Common myeloid progenitor, CD34-positive (primary cell): Measurements from ENCODE around the gene ATOX1. TPM values are rescaled to one million over a fixed set of nuclear protein-coding genes. Genes with fewer than 3 reads are reported as not detected.
A peak's percentile ranks its signal among the peaks of the same experiment; 100 is the strongest.

Source experiments
- CTCF ChIA-PET: fragments of 350-600 bp; sonication (Branson Sonifier 250); formaldehyde crosslinking; loops from one replicate; lab custom pipeline; 2021; ENCODE audit warnings: antibody characterized with exemption; lab: Charles Lee
- POLR2A ChIA-PET: fragments of 350-600 bp; sonication (Branson Sonifier 250); formaldehyde crosslinking; loops from one replicate; lab custom pipeline; 2021; ENCODE audit warnings: antibody characterized with exemption; lab: Charles Lee
- DNase-seq, 3 donors: peaks; one replicate each; pipeline versions ENCODE4 v3.0.0 to v3.0.0-alpha.2; 2013
- H3K27ac ChIP-seq, 2 experiments: 1 replicate in 1 of 2; 2 replicates in 1 of 2; pipeline ENCODE4 v1.7.0; 2013; ENCODE audit warnings: inconsistent platforms in 2 of 2, low read length in 2 of 2, mild to moderate bottlenecking in 2 of 2, low read depth in 1 of 2, moderate library complexity in 1 of 2; ENCODE audit not compliant: severe bottlenecking in 2 of 2, insufficient read depth in 1 of 2, poor library complexity in 1 of 2
- H3K27me3 ChIP-seq, 5 experiments: replicated peaks in 2 of 5; 1 replicate in 3 of 5; 2 replicates in 2 of 5; pipeline versions ENCODE4 v1.6.1 to v1.7.0; 2013; ENCODE audit warnings: low read length in 4 of 5, mild to moderate bottlenecking in 2 of 5, moderate library complexity in 2 of 5, inconsistent platforms in 1 of 5; ENCODE audit not compliant: insufficient read depth in 5 of 5, control insufficient read depth in 4 of 5
- H3K36me3 ChIP-seq, 4 experiments: 1 replicate in 2 of 4; 2 replicates in 2 of 4; pipeline versions ENCODE4 v1.6.1 to v1.7.0; 2013; ENCODE audit warnings: low read length in 3 of 4, control low read depth in 1 of 4, mild to moderate bottlenecking in 1 of 4; ENCODE audit not compliant: control insufficient read depth in 4 of 4, insufficient read depth in 4 of 4
- H3K4me1 ChIP-seq, 4 experiments: 1 replicate in 3 of 4; 2 replicates in 1 of 4; pipeline versions ENCODE4 v1.6.1 to v1.7.1; 2013; ENCODE audit warnings: low read length in 3 of 4, mild to moderate bottlenecking in 3 of 4, control low read depth in 1 of 4, inconsistent platforms in 1 of 4, moderate library complexity in 1 of 4; ENCODE audit not compliant: control insufficient read depth in 4 of 4, insufficient read depth in 4 of 4; ENCODE audit errors: control extremely low read depth in 1 of 4
- H3K4me3 ChIP-seq, 7 experiments: 1 replicate in 4 of 7; 2 replicates in 3 of 7; pipeline versions ENCODE4 v1.5.1 to v1.7.0; 2013; ENCODE audit warnings: mild to moderate bottlenecking in 7 of 7, low read length in 6 of 7, moderate library complexity in 6 of 7, inconsistent platforms in 2 of 7, low read depth in 2 of 7, control low read depth in 1 of 7; ENCODE audit not compliant: insufficient read depth in 4 of 7, control insufficient read depth in 1 of 7; ENCODE audit errors: extremely low read depth in 1 of 7
- H3K9me3 ChIP-seq, 5 experiments: 1 replicate in 4 of 5; 2 replicates in 1 of 5; pipeline versions ENCODE4 v1.6.1 to v1.7.1; 2013; ENCODE audit warnings: low read length in 4 of 5, mild to moderate bottlenecking in 2 of 5, inconsistent platforms in 1 of 5, low read depth in 1 of 5, moderate library complexity in 1 of 5; ENCODE audit not compliant: control insufficient read depth in 4 of 5, insufficient read depth in 2 of 5; ENCODE audit errors: control extremely low read depth in 1 of 5
- WGBS: methylation state at CpG from one replicate; pipeline ENCODE4 v1.1.5; 2013; ENCODE audit not compliant: insufficient coverage; 5-methylcytosine and 5-hydroxymethylcytosine counted together
- polyA plus RNA-seq: library from polyadenylated mRNA; unstranded; fragments of 120-200 nt; gene quantifications from one replicate; pipeline ENCODE4 v1.2.1, GENCODE V29; 2013

ATOX1 gene, protein sequence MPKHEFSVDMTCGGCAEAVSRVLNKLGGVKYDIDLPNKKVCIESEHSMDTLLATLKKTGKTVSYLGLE
- polyA plus RNA-seq: 52.3 TPM

DNA sequence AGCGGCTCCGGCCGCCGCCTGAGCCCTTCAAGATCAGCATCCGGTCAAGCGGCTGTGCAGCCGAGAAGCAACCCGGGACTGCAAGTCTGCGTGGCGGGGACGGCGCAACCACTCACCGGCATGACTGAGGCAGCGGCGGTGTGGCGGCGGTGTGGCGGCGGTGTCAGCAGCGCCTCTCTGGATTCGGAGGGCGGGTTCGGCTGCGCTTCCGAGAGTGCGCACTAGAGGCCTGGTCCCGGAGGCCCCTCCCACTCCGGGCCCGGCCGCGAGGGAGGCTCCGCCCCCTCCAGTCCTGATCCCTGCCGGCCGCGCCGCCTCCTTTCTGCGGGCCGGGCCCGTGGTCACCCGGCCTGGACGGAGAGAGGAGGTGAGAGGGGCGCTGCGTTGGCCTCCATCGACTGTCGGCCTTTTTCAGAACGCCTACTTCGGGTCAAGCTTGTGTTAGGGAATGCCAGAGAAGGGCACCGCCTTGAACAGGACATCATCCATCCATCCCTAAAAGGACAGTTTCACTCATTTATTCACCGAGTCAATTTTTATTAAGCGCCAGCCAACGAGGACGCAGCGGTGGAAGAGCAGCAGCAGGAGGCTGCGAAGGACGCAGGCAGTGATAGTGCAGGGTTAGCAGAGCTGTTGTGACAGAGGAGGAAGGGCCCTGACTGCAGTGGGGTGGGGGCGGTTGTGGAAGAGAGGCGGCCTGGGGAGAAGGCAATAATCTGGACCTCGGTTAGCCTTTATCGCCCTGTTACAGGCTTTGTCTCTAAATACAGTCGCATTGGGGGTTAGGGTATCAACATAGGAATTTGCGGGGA is at the start of gene ATOX1:
Gene ATOX1, minus strand, starts transcription at position 202 of the 812 bp plus-strand sequence. Its CDS starts 80 bp downstream, at position 122.
- POLR2A ChIA-PET: interaction anchor here (1.0 to 1.3 kb wide), 2 partner anchors 13 to 15 kb away, joined by 3 to 9 read pairs; partner anchors contain the start of gene G3BP1

DNA sequence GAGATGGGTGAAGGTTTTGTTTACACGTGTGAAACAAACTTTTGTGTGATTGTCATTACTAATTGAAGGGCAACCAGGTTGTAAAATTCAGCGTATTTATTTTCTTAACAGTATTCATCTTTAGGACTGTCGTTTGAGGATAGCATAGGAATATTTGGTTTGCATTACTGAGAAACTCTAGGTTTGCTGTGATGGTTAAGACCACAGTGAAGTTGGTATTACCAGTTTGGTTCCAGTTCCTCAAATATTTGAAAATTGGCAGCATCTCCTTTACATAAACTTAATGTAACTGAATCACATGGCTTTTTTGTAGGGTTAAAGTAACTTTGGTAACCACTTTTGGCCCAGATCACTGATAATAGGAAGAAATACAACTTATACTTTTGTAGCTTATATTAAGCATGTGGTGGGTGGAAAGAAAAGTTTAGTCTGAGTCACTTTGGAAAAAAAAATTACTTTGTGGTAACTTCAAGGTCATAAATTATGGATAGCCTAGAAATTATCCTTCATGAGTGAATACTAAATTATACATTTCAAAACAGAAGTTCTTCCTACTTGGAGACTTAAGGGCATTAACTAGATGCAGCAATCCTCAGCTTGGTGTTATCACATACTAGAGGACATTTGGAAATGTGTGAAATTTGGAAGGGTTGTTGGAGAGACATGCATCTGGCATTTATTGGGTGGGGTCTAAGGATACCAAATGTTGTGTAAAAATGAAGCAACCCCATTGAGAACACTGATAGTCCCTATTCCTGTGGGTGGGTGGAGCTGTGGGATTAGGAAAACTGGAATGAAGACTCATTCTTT is 47.2 kb upstream of the ATOX1 start:
- no peaks in the 10 kb centered on the region for H3K9me3 ChIP-seq
- WGBS: 100% methylated on average over 2 of the region's 3 CpGs
- peak; percentile 26 to 38 (median 29) for DNase-seq
- POLR2A ChIA-PET: no interaction called here
- H3K27me3 ChIP-seq: no peaks in the 10 kb centered on the region
- no peak overlapping the region for H3K4me3 ChIP-seq
- peaks cover 20 to 82% (median 54%) of the 10 kb centered on the region in 4 experiments for H3K36me3 ChIP-seq
- peaks cover 0 to 2% (median 0%) of the 10 kb centered on the region in 4 experiments for H3K4me1 ChIP-seq
- CTCF ChIA-PET: interaction anchor here (1.6 kb wide), 1 partner anchor 10 kb away, joined by 4 read pairs; no protein-coding TSS in a partner anchor
- no peak overlapping the region for H3K27ac ChIP-seq

More for the DNA sequence above, at the start of gene ATOX1:
- 13% methylated on average over 28 of the region's 61 CpGs for WGBS
- DNase-seq: peak; percentile 82 to 90 (median 90)
- Histone ChIP-seq H3K27ac (peak within 1 kb of the TSS in 1 of 2 experiments; percentile 79), H3K36me3 (peaks cover 0 to 2% (median under 1%) of the 10 kb centered on the region in 4 experiments), H3K4me3 (peak within 1 kb of the TSS; percentile 74 to 96 (median 83)), H3K4me1 (peaks cover 7 to 30% (median 25%) of the 10 kb centered on the region in 4 experiments), H3K9me3 (no peaks in the 10 kb centered on the region), H3K27me3 (no peaks in the 10 kb centered on the region)
- CTCF ChIA-PET: interaction anchor here (1.6 to 7.6 kb wide), 2 partner anchors 11 to 14 kb away, joined by 6 to 38 read pairs; partner anchors contain the start of gene G3BP1

DNA sequence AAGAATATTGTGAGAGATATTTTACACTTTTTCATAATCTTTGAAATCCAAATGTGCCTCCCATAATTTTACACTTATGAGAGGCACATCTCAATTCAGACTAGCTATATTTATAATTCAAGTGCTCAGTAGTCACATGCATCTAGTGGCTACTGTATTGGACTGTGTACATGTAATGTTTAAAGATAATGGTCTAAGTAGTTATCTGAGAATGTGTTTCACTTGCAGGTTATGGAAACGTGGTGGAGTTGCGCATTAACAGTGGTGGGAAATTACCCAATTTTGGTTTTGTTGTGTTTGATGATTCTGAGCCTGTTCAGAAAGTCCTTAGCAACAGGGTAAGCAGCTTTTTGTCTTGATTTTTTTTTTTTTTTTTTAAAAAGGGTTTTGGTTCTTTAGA is 42.1 kb upstream of the ATOX1 start:
- WGBS: 100% methylated on average over 1 of the region's 2 CpGs
- no peak overlapping the region for H3K4me3 ChIP-seq
- H3K27me3 ChIP-seq: no peaks in the 10 kb centered on the region
- ChIA-PET CTCF (interaction anchor here (0.6 to 0.8 kb wide), 3 partner anchors 11 to 163 kb away, joined by 3 read pairs; no protein-coding TSS in a partner anchor), POLR2A (no interaction called here)
- H3K27ac ChIP-seq: no peak overlapping the region
- DNase-seq: peak in 2 of 3 donors; percentile 24
- peaks cover 19 to 88% (median 64%) of the 10 kb centered on the region in 4 experiments for H3K36me3 ChIP-seq
- no peaks in the 10 kb centered on the region for H3K9me3 ChIP-seq
- H3K4me1 ChIP-seq: no peaks in the 10 kb centered on the region

DNA sequence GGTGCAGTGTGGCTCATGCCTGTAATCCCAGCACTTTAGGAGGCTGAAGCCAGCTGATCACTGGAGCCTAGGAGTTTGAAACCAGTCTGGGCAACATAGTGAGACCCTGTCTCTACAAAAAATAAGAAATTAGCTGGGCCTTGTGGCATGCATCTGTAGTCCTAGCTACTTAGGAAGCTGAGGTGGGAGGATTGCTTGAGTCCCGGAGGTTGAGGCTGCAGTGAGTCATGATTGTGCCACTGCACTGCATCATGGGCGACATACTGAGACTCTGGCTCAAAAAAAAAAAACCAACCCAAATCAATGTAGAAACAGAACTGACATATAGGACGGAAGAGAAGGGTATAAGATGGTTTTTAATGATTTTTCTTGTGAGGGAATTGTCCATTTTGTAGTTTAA is 41.0 kb upstream of the ATOX1 start:
- Histone ChIP-seq H3K36me3 (peaks cover 23 to 91% (median 68%) of the 10 kb centered on the region in 4 experiments), H3K9me3 (no peaks in the 10 kb centered on the region), H3K4me1 (no peaks in the 10 kb centered on the region), H3K4me3 (no peak overlapping the region), H3K27me3 (no peaks in the 10 kb centered on the region), H3K27ac (no peak overlapping the region)
- ChIA-PET CTCF (interaction anchor here (0.9 to 1.1 kb wide), 2 partner anchors 15 to 27 kb away, joined by 3 to 4 read pairs; partner anchors contain the start of gene G3BP1), POLR2A (no interaction called here)
- WGBS: no CpG with 5 or more reads among the region's 3 CpGs
- DNase-seq: no peak

DNA sequence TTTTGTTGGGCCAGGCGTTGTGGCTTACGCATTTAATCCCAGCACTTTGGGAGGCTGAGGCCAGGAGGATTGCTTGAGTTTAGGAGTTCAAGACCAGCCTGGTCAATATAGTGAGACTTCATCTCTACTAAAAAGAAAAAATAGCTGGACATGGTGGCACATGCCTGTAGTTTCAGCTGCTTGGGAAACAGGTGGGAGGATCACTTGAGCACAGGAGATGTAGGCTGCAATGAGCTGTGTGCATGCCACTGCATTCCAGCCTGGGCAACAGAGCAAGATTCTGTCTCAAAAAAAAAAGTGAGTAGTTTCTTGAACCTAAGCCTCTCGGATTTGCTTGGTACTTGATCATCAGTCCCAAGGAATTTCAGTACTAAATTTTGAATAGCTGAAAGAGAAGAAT is 40.2 kb upstream of the ATOX1 start:
- ChIA-PET CTCF (interaction anchor here (1.0 to 1.1 kb wide), 2 partner anchors 11 to 26 kb away, joined by 3 read pairs; partner anchors contain the start of gene G3BP1), POLR2A (interaction anchor here (0.6 kb wide), 1 partner anchor 13 kb away, joined by 6 read pairs; no protein-coding TSS in a partner anchor)
- Histone ChIP-seq H3K4me3 (no peak overlapping the region), H3K9me3 (no peaks in the 10 kb centered on the region), H3K27me3 (no peaks in the 10 kb centered on the region), H3K4me1 (no peaks in the 10 kb centered on the region), H3K36me3 (peaks cover 25 to 93% (median 67%) of the 10 kb centered on the region in 4 experiments), H3K27ac (no peak overlapping the region)
- WGBS: 100% methylated on average over 2 of the region's 3 CpGs
- no peak for DNase-seq

DNA sequence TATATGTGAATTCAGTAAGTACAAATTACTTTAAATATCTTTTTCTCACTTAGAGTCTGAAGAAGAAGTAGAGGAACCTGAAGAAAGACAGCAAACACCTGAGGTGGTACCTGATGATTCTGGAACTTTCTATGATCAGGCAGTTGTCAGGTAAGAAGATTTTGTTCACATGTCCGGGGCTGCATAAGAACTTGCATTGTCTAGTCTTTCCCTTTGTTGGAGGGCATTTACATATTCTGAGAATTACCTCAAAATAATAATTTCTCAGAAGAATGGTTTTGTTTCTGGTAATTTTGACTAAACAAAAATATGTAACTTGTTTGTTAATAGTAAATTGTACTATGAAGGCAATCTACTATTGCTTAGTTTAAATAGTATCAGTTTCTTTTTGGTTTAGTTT is 37.0 kb upstream of the ATOX1 start:
- WGBS: no CpG with 5 or more reads among the region's 1 CpG
- Histone ChIP-seq H3K27ac (no peak overlapping the region), H3K36me3 (peaks cover 22 to 97% (median 78%) of the 10 kb centered on the region in 4 experiments), H3K4me3 (no peak overlapping the region), H3K27me3 (no peaks in the 10 kb centered on the region), H3K4me1 (no peaks in the 10 kb centered on the region), H3K9me3 (no peaks in the 10 kb centered on the region)
- DNase-seq: no peak
- ChIA-PET POLR2A (no interaction called here), CTCF (no interaction called here)
